ENCODE measurements around the gene RNF111.
"Not testable (repeated sequence)": the region's sequence is repeated elsewhere in the genome, so short reads cannot be mapped to it uniquely, and the experiment has no call there.

RNF111 gene

DNA sequence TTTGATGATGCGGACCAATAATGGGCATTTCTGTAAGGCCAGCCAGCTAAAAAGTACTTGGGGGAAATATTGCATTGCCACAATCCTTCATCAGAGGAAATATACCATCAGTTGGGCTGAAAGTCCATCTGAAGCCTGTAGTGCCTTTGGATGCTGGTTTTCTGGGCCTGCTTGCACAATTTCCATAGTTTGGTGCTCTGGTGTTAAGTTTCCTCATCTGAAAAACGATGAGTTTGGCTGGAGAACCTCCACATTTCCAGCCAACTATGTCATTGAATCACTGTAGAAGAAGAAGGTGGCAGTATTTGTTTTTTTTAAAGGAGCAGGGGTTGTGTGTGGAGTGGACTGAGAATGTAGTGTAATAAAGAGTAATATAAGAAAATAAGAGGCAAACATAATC lies 127.6 kb downstream of the RNF111 start:
- Mint-ChIP-seq H3K27ac (no peak overlapping the region), H3K4me3 (no peak overlapping the region), H3K36me3 (ENCODE audit: low read depth) (peaks cover 69% of the 10 kb centered on the region), H3K27me3 (ENCODE audit: low read depth) (no peaks in the 10 kb centered on the region), H3K9me3 (no peaks in the 10 kb centered on the region), H3K4me1 (ENCODE audit: low read depth) (peaks cover 4% of the 10 kb centered on the region)
- no peak for DNase-seq (ENCODE audit: low spot score)

GRCh38 chr15:59116141-59116540 lies 128.7 kb downstream of the RNF111 start:
- Mint-ChIP-seq H3K4me1 (ENCODE audit: low read depth) (no peaks in the 10 kb centered on the region), H3K27ac (no peak overlapping the region), H3K36me3 (ENCODE audit: low read depth) (peaks cover 64% of the 10 kb centered on the region), H3K27me3 (ENCODE audit: low read depth) (no peaks in the 10 kb centered on the region), H3K9me3 (no peaks in the 10 kb centered on the region), H3K4me3 (no peak overlapping the region)
- DNase-seq (ENCODE audit: low spot score): no peak

DNA sequence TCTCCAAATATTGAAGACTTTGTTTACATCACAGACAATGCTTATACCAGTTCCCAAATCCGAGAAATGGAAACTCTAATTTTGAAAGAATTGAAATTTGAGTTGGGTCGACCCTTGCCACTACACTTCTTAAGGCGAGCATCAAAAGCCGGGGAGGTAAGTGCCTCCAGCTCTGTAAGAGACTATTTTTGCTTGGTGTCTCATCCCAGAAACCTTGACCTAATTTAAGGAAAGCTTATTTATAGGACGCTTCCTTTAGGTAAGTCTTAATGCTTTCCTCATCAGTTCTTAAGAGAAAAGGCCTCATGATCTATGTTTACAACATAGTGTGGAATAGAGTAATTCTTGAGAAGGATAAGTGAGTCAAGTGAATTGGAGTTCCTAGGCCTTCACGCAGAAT lies 129.3 kb downstream of the RNF111 start:
- peaks cover 62% of the 10 kb centered on the region for H3K36me3 Mint-ChIP-seq (ENCODE audit: low read depth)
- no peak overlapping the region for H3K4me3 Mint-ChIP-seq
- no peak for DNase-seq (ENCODE audit: low spot score)
- H3K9me3 Mint-ChIP-seq: no peaks in the 10 kb centered on the region
- no peak overlapping the region for H3K27ac Mint-ChIP-seq
- no peaks in the 10 kb centered on the region for H3K27me3 Mint-ChIP-seq (ENCODE audit: low read depth)
- no peaks in the 10 kb centered on the region for H3K4me1 Mint-ChIP-seq (ENCODE audit: low read depth)

DNA sequence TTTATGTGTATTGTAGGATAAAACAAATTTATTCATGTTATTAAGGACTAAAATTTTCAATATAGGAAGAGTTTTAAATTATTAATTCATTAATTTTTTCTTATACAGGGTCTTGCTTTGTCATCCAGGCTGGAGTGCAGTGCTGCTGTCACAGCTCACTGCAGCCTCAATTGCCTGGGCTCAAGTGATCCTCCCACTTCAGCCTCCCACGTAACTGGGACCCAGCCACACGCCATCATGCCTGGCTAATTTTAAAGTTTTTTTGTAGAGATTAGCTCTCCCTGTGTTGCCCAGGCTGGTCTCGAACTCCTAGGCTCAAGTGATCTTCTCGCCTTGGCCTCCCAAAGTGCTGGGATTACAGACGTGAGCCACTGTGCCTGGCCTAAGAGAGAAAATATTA lies 132.2 kb downstream of the RNF111 start:
- DNase-seq (ENCODE audit: low spot score): no peak
- H3K9me3 Mint-ChIP-seq: no peaks in the 10 kb centered on the region
- no peaks in the 10 kb centered on the region for H3K4me1 Mint-ChIP-seq (ENCODE audit: low read depth)
- no peaks in the 10 kb centered on the region for H3K27me3 Mint-ChIP-seq (ENCODE audit: low read depth)
- no peak overlapping the region for H3K27ac Mint-ChIP-seq
- H3K4me3 Mint-ChIP-seq: no peak overlapping the region
- peaks cover 65% of the 10 kb centered on the region for H3K36me3 Mint-ChIP-seq (ENCODE audit: low read depth)

DNA sequence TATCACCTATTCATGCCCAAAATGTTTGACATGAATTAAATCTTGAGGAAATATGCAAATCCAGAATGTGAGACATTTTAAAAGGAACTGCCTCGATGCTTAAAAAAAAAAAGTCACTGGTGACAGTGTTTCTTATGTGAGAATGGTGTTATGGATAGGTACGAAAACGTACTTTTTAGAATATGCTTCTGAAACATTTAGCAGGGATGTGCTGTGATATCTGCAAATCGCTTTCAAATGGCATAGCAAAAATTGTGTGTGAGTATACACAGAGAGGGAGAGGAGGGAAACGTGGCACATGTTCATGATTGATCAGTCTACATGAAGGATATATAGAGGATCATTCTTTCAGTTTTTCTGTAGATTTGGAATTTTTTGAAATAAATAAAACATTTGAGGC lies 133.5 kb downstream of the RNF111 start:
- Mint-ChIP-seq H3K4me1 (ENCODE audit: low read depth) (no peaks in the 10 kb centered on the region), H3K36me3 (ENCODE audit: low read depth) (peaks cover 62% of the 10 kb centered on the region), H3K4me3 (no peak overlapping the region), H3K27me3 (ENCODE audit: low read depth) (no peaks in the 10 kb centered on the region), H3K9me3 (no peaks in the 10 kb centered on the region), H3K27ac (no peak overlapping the region)
- DNase-seq (ENCODE audit: low spot score): no peak

DNA sequence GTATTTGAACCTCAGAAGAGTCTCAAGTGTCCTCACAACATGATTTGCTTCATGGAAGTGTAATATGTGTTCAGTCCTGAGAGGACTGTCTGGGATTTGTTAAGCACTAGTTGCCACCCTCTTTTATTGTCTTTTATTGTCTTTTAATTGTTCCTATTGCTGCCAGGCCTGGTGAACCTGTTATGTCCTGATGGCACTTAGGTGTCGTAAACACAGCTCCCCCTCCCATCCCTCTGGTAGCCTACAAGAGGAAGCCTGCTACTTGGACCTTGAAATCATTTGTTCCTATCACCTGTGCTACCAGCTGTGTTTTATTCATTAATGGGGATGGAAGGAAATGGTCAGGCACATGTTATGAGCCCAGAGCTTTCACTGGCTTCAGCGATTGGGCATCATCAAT lies 136.8 kb downstream of the RNF111 start:
- peaks cover 9% of the 10 kb centered on the region for H3K4me1 Mint-ChIP-seq (ENCODE audit: low read depth)
- H3K27me3 Mint-ChIP-seq (ENCODE audit: low read depth): no peaks in the 10 kb centered on the region
- no peak overlapping the region for H3K4me3 Mint-ChIP-seq
- peaks cover 16% of the 10 kb centered on the region for H3K9me3 Mint-ChIP-seq
- no peak overlapping the region for H3K27ac Mint-ChIP-seq
- DNase-seq (ENCODE audit: low spot score): no peak
- H3K36me3 Mint-ChIP-seq (ENCODE audit: low read depth): peaks cover 72% of the 10 kb centered on the region

GRCh38 chr15:59125683-59126082 lies 138.2 kb downstream of the RNF111 start:
- H3K4me1 Mint-ChIP-seq (ENCODE audit: low read depth); DNase-seq (ENCODE audit: low spot score); H3K27ac Mint-ChIP-seq; H3K27me3 Mint-ChIP-seq (ENCODE audit: low read depth); H3K4me3 Mint-ChIP-seq: not testable (repeated sequence)
- Mint-ChIP-seq H3K9me3 (peaks cover 27% of the 10 kb centered on the region), H3K36me3 (ENCODE audit: low read depth) (peaks cover 78% of the 10 kb centered on the region)

- Mint-ChIP-seq H3K9me3 (peaks cover 27% of the 10 kb centered on the region), H3K36me3 (ENCODE audit: low read depth) (peaks cover 89% of the 10 kb centered on the region)
- H3K4me3 Mint-ChIP-seq; H3K27me3 Mint-ChIP-seq (ENCODE audit: low read depth); H3K4me1 Mint-ChIP-seq (ENCODE audit: low read depth); H3K27ac Mint-ChIP-seq; DNase-seq (ENCODE audit: low spot score): not testable (repeated sequence)
Observed at GRCh38 chr15:59127255-59127654, 139.8 kb downstream of the RNF111 start.

GRCh38 chr15:59131456-59131855 lies 144.0 kb downstream of the RNF111 start:
- Mint-ChIP-seq H3K4me3 (no peak overlapping the region), H3K36me3 (ENCODE audit: low read depth) (peaks cover 81% of the 10 kb centered on the region), H3K9me3 (peaks cover 27% of the 10 kb centered on the region), H3K4me1 (ENCODE audit: low read depth) (peaks cover 9% of the 10 kb centered on the region), H3K27me3 (ENCODE audit: low read depth) (no peaks in the 10 kb centered on the region), H3K27ac (no peak overlapping the region)
- no peak for DNase-seq (ENCODE audit: low spot score)

DNA sequence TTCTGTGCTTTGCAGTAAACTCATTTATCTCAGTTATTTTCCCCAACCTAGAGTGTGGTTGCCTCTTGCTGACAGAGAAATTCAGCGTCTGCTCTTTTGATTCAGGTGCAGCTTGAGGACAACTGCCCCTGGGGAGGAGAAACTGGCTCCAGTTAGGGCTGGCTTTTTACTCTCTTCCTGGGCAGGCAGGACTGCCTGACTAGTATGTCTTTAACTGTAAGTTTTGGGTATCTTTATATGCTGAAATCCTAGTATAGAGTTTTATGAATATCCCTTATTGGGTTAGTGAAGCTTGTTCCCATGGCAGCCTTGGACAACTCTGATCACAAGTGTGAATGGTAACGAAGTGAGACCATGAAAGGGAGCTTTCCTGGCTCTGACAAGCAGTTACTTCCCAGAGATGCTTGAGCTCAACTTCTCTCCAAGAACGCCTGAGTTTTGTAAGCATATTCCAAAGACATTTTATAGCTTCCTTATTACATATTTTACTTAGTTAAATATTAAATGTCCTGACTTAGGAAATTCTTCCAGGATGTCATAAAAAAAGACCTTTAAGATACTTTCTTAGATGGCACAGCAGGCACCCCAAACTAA lies 144.6 kb downstream of the RNF111 start:
- no peak for DNase-seq (ENCODE audit: low spot score)
- no peak overlapping the region for H3K4me3 Mint-ChIP-seq
- peaks cover 9% of the 10 kb centered on the region for H3K4me1 Mint-ChIP-seq (ENCODE audit: low read depth)
- H3K9me3 Mint-ChIP-seq: peaks cover 26% of the 10 kb centered on the region
- H3K36me3 Mint-ChIP-seq (ENCODE audit: low read depth): peaks cover 74% of the 10 kb centered on the region
- H3K27me3 Mint-ChIP-seq (ENCODE audit: low read depth): no peaks in the 10 kb centered on the region
- no peak overlapping the region for H3K27ac Mint-ChIP-seq

DNA sequence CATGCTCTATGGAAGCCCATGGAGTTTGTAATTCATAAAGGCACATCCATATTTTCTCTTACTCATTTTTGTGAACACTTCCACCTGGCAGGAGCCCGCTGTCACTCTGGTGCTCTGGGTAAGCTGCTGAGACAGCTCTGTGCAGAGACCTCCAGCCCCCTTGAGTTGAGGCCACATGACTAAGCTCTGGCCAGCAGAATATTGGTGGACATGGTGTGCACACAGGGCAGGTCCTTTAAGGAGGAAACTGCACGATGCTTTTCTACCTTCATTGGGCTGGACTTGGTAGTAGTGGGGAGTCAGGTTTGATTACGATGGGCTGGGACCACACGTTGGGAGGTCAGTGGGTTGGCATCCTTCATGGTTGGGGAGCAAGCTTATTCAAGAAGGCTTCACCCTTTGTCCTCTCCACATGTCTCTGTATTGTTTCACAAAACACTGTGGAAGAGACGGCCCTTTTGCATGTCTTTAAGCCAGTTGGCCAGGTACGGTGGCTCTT lies 146.5 kb downstream of the RNF111 start:
- Mint-ChIP-seq H3K4me1 (ENCODE audit: low read depth) (peaks cover 12% of the 10 kb centered on the region), H3K4me3 (no peak overlapping the region), H3K27ac (no peak overlapping the region), H3K27me3 (ENCODE audit: low read depth) (no peaks in the 10 kb centered on the region), H3K36me3 (ENCODE audit: low read depth) (peaks cover 66% of the 10 kb centered on the region), H3K9me3 (peaks cover 14% of the 10 kb centered on the region)
- DNase-seq (ENCODE audit: low spot score): no peak

GRCh38 chr15:59137566-59137965 lies 150.1 kb downstream of the RNF111 start:
- peaks cover 47% of the 10 kb centered on the region for H3K36me3 Mint-ChIP-seq (ENCODE audit: low read depth)
- H3K4me3 Mint-ChIP-seq: no peak overlapping the region
- peak; percentile 18 for DNase-seq (ENCODE audit: low spot score)
- no peaks in the 10 kb centered on the region for H3K27me3 Mint-ChIP-seq (ENCODE audit: low read depth)
- H3K4me1 Mint-ChIP-seq (ENCODE audit: low read depth): peaks cover 27% of the 10 kb centered on the region
- H3K9me3 Mint-ChIP-seq: no peaks in the 10 kb centered on the region
- H3K27ac Mint-ChIP-seq: no peak overlapping the region

GRCh38 chr15:59138243-59138642 lies 150.8 kb downstream of the RNF111 start:
- Mint-ChIP-seq H3K27me3 (ENCODE audit: low read depth) (no peaks in the 10 kb centered on the region), H3K4me1 (ENCODE audit: low read depth) (peaks cover 27% of the 10 kb centered on the region), H3K9me3 (no peaks in the 10 kb centered on the region), H3K27ac (no peak overlapping the region), H3K36me3 (ENCODE audit: low read depth) (peaks cover 43% of the 10 kb centered on the region), H3K4me3 (no peak overlapping the region)
- DNase-seq (ENCODE audit: low spot score): peak; percentile 34

DNA sequence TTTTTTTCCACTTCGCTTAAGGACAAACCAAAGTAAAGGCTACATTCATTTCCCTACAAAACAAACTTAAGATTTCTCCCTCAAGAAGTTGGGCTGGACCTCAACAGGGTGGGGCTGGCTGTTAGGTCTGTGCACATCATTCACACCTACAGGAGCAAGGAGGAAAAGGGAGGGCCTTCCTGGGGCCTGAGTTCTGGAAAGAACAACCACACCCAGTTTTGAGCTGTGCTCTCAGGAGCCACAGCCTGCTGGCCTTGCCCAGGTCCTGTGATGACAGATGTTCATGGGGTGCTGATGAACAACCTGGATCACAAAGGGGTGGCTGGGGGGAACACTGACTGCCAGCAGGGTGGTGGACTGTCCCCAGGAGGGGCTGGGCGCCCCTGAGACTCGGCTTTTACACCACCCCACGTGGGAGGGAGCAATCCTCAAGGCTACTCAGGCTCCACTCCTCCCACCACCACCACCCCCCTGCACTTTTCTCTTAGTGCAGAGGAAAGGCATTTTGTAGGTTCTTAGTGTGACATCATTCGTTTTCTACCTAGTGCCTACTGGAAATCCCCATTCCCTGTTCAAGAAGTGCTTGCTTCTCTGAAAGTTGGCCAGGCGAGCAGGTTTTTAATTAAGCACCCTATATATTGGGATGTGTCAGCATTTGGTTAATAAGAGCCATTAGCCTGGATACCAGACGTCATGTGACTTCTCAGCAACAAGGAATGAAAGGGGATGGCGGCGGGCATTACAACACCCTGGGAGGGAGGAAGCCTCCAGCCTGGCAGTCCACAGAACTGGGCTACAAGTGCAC lies 153.2 kb downstream of the RNF111 start:
- no peak overlapping the region for H3K4me3 Mint-ChIP-seq
- H3K27me3 Mint-ChIP-seq (ENCODE audit: low read depth): no peaks in the 10 kb centered on the region
- peaks cover 27% of the 10 kb centered on the region for H3K4me1 Mint-ChIP-seq (ENCODE audit: low read depth)
- no peak overlapping the region for H3K27ac Mint-ChIP-seq
- no peaks in the 10 kb centered on the region for H3K9me3 Mint-ChIP-seq
- peaks cover 33% of the 10 kb centered on the region for H3K36me3 Mint-ChIP-seq (ENCODE audit: low read depth)
- no peak for DNase-seq (ENCODE audit: low spot score)
